Fibroblast of lung (primary cell): ENCODE results near the gene TBRG4. TPM values are rescaled to one million over a fixed set of nuclear protein-coding genes. Genes with fewer than 3 reads are reported as not detected.

Experiments used
- DNase-seq, 2 donors: peaks; one replicate each; pipeline versions ENCODE4 v3.0.0 to v3.0.0-alpha.2; 2010; ENCODE audit warnings: low read depth in 2 of 2
- H2AFZ ChIP-seq: 2 replicates; pipeline ENCODE4 v1.5.1; 2012; ENCODE audit warnings: low read length, control low read depth, inconsistent platforms
- H3K27ac ChIP-seq: 2 replicates; pipeline ENCODE4 v1.5.1; 2011; ENCODE audit warnings: low read length, control low read depth; ENCODE audit not compliant: insufficient read depth
- H3K27me3 ChIP-seq: 2 replicates; pipeline ENCODE4 v1.5.1; 2011; ENCODE audit warnings: mild to moderate bottlenecking, low read length; ENCODE audit not compliant: control insufficient read depth, insufficient read depth
- H3K36me3 ChIP-seq: 2 replicates; pipeline ENCODE4 v1.5.1; 2011; ENCODE audit warnings: low read length; ENCODE audit not compliant: control insufficient read depth, insufficient read depth
- H3K4me1 ChIP-seq: 2 replicates; pipeline ENCODE4 v1.5.1; 2011; ENCODE audit warnings: low read length; ENCODE audit not compliant: control insufficient read depth, insufficient read depth; ENCODE audit errors: extremely low read depth
- H3K4me2 ChIP-seq: 2 replicates; pipeline ENCODE4 v1.5.1; 2011; ENCODE audit warnings: low read length, control low read depth; ENCODE audit not compliant: insufficient read depth; ENCODE audit errors: extremely low read depth
- H3K4me3 ChIP-seq, 4 experiments: fragments of 200-600 bp in 1 of 4; sonication (generic) in 1 of 4; replicated peaks in 1 of 4; 2 replicates each; pipeline ENCODE4 v1.5.1; 2011 to 2016; ENCODE audit warnings: low read length in 4 of 4, low read depth in 3 of 4, mild to moderate bottlenecking in 3 of 4, control low read depth in 2 of 4, inconsistent platforms in 1 of 4, mixed read lengths in 1 of 4; ENCODE audit not compliant: insufficient read depth in 1 of 4; ENCODE audit errors: control extremely low read depth in 1 of 4
- H3K79me2 ChIP-seq: 2 replicates; pipeline ENCODE4 v1.5.1; 2012; ENCODE audit warnings: mild to moderate bottlenecking, low read length, inconsistent platforms; ENCODE audit not compliant: control insufficient read depth, insufficient read depth
- H3K9ac ChIP-seq: 2 replicates; pipeline ENCODE4 v1.5.1; 2011; ENCODE audit warnings: mild to moderate bottlenecking, low read length, control low read depth; ENCODE audit not compliant: insufficient read depth
- H3K9me3 ChIP-seq: 2 replicates; pipeline ENCODE4 v1.5.1; 2012; ENCODE audit warnings: low read depth, low read length; ENCODE audit not compliant: control insufficient read depth, insufficient read depth
- H4K20me1 ChIP-seq: 2 replicates; pipeline ENCODE4 v1.5.1; 2011; ENCODE audit warnings: low read length; ENCODE audit not compliant: control insufficient read depth, insufficient read depth; ENCODE audit errors: extremely low read depth
- EZH2 ChIP-seq: IDR thresholded peaks from 2 replicates; pipeline ENCODE4 v1.5.1; 2012; ENCODE audit warnings: low read length, control low read depth, mild to moderate bottlenecking; ENCODE audit errors: missing control alignments
- polyA plus RNA-seq, 2 donors: library from polyadenylated mRNA; depleted of rRNA in 1 of 2; stranded (reverse) in 1 of 2; unstranded in 1 of 2; fragments of >200 nt; gene quantifications; 2 replicates each; pipeline ENCODE4 v1.2.1, GENCODE V29; 2011 to 2012; ENCODE audit warnings: missing spikeins in 1 of 2
- total RNA-seq: library from RNA; depleted of rRNA; stranded (reverse); fragments of >200 nt; gene quantifications from 2 replicates; pipeline ENCODE4 v1.2.1, GENCODE V29; 2014
- TF ChIP-seq, protein P1 (sequence below), 2 donors: IDR thresholded peaks in 1 of 2; conservative IDR thresholded peaks in 1 of 2; 1 replicate in 1 of 2; 2 replicates in 1 of 2; pipeline ENCODE4 v1.5.1; 2011 to 2012; ENCODE audit warnings: low read length in 2 of 2, control low read depth in 1 of 2, inconsistent platforms in 1 of 2, low read depth in 1 of 2, mild to moderate bottlenecking in 1 of 2

TBRG4 gene
- total and polyA plus RNA-seq, 2 donors (not counting 1 experiment from before 2014, with no cell fraction given) = 27.4 to 52.2 TPM

- TF ChIP-seq, protein P1, sequence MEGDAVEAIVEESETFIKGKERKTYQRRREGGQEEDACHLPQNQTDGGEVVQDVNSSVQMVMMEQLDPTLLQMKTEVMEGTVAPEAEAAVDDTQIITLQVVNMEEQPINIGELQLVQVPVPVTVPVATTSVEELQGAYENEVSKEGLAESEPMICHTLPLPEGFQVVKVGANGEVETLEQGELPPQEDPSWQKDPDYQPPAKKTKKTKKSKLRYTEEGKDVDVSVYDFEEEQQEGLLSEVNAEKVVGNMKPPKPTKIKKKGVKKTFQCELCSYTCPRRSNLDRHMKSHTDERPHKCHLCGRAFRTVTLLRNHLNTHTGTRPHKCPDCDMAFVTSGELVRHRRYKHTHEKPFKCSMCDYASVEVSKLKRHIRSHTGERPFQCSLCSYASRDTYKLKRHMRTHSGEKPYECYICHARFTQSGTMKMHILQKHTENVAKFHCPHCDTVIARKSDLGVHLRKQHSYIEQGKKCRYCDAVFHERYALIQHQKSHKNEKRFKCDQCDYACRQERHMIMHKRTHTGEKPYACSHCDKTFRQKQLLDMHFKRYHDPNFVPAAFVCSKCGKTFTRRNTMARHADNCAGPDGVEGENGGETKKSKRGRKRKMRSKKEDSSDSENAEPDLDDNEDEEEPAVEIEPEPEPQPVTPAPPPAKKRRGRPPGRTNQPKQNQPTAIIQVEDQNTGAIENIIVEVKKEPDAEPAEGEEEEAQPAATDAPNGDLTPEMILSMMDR (conservative IDR thresholded peaks at IDR 0.05 in 1 of 2, IDR thresholded peaks at IDR 0.05 in 1 of 2; ENCODE audit: low read depth in 1 of 2, low read length in 2 of 2) = no peak
- TF ChIP-seq EZH2 = no peak
- H3K4me2 ChIP-seq = no peak overlapping the region
- no peak overlapping the region for H2AFZ ChIP-seq
- H3K9me3 ChIP-seq = no peaks in the 10 kb centered on the region
- no peaks in the 10 kb centered on the region for H4K20me1 ChIP-seq
- H3K4me3 ChIP-seq = no peak overlapping the region
- H3K27ac ChIP-seq = no peak overlapping the region
- no peak for DNase-seq
- H3K27me3 ChIP-seq = no peaks in the 10 kb centered on the region
- no peak overlapping the region for H3K9ac ChIP-seq
- peaks cover 48% of the 10 kb centered on the region for H3K79me2 ChIP-seq
- peaks cover 2% of the 10 kb centered on the region for H3K4me1 ChIP-seq
- H3K36me3 ChIP-seq = peaks cover 33% of the 10 kb centered on the region
These were observed 4.7 kb downstream of the TBRG4 start for GRCh38 chr7:45106820-45107219.

DNA sequence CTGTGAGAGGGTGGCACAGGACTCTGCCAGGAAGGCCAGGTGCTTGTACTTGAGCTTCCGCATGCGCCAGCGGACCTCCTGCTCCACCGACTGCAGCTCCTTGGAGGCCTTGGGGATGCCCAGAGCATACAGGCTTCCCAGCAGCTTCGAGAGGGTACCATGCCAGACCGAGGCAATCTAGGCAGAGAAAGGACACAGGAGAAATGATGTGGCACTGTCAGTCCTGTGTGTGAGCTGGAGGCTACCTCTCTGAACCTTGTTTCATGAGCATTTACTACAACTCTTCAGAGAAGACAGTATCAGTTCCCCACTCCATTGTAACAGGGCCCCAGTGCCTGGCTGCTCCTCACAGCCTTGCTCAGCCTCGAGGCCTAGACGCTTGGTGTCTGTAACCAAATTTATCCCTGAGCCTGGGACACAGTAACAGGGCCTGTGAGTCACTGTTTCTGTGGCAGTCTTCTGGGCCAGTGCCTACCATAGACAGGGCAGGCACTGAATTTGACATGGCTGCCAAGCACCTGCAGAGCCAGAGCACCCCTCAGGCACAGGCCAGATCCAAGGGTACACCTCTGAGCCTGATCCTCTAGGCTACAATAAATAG, 5.8 kb downstream of the TBRG4 start:
- no peaks in the 10 kb centered on the region for H4K20me1 ChIP-seq
- H3K79me2 ChIP-seq = peaks cover 40% of the 10 kb centered on the region
- H3K9ac ChIP-seq = no peak overlapping the region
- peaks cover 43% of the 10 kb centered on the region for H3K36me3 ChIP-seq
- H3K27ac ChIP-seq = no peak overlapping the region
- H3K4me1 ChIP-seq = peaks cover 2% of the 10 kb centered on the region
- no peaks in the 10 kb centered on the region for H3K27me3 ChIP-seq
- no peak overlapping the region for H3K4me2 ChIP-seq
- no peak overlapping the region for H2AFZ ChIP-seq
- no peak for DNase-seq
- H3K9me3 ChIP-seq = no peaks in the 10 kb centered on the region
- no peak overlapping the region for H3K4me3 ChIP-seq
- TF ChIP-seq EZH2 = no peak
- TF ChIP-seq, protein P1 (conservative IDR thresholded peaks at IDR 0.05 in 1 of 2, IDR thresholded peaks at IDR 0.05 in 1 of 2; ENCODE audit: low read depth in 1 of 2, low read length in 2 of 2) = no peak

DNA sequence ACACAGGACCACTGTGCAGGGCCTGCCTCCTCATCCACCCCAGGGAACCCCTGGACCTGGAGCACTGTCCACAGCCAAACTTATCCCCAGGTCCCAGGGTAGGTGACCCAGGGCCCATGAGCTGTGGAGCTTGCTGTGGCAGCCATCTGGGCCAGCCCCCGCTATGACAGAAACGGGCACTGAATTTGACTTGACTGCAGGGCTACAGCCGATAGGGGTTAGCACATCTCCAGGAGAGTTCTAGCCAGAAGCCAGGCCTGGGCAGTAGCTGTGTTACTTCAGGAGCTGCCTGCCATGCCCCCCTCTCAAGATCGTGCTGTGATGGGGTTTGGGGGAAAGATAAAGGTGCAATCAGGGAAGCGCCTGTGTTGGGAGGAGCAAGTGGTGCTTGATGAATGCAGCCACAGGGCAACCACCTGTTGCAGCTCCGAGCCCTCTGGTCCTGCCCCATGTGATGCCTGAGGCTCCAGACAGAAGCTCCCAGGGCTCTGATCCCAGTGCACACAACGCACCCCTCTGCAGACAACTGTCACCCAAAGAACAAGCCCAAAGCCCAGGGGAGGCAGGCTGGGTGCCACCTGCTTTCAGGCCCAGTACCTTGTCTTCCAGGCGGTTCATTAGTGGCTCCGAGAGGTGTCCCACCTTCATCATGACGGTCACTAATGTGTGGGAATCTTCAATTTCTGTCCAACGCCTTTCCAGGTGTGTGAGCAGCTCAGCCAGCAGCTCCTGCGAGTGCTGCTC, 6.5 kb downstream of the TBRG4 start:
- no peaks in the 10 kb centered on the region for H3K27me3 ChIP-seq
- no peaks in the 10 kb centered on the region for H3K9me3 ChIP-seq
- H3K4me2 ChIP-seq = no peak overlapping the region
- no peak overlapping the region for H2AFZ ChIP-seq
- no peak overlapping the region for H3K27ac ChIP-seq
- H3K4me3 ChIP-seq = no peak overlapping the region
- H3K4me1 ChIP-seq = peaks cover under 1% of the 10 kb centered on the region
- no peak overlapping the region for H3K9ac ChIP-seq
- DNase-seq = no peak
- peaks cover 34% of the 10 kb centered on the region for H3K79me2 ChIP-seq
- TF ChIP-seq EZH2 = no peak
- TF ChIP-seq, protein P1 (conservative IDR thresholded peaks at IDR 0.05 in 1 of 2, IDR thresholded peaks at IDR 0.05 in 1 of 2; ENCODE audit: low read depth in 1 of 2, low read length in 2 of 2) = no peak
- no peaks in the 10 kb centered on the region for H4K20me1 ChIP-seq
- peaks cover 44% of the 10 kb centered on the region for H3K36me3 ChIP-seq
